ENCODE results near the gene GSK3B. TPM values are rescaled to one million over a fixed set of nuclear protein-coding genes. Genes with fewer than 3 reads are reported as not detected.
A peak's percentile ranks its signal among the peaks of the same experiment; 100 is the strongest.

The GSK3B gene
- 10 to 100 TPM; 35.1 to 35.9 TPM for total RNA-seq

DNA sequence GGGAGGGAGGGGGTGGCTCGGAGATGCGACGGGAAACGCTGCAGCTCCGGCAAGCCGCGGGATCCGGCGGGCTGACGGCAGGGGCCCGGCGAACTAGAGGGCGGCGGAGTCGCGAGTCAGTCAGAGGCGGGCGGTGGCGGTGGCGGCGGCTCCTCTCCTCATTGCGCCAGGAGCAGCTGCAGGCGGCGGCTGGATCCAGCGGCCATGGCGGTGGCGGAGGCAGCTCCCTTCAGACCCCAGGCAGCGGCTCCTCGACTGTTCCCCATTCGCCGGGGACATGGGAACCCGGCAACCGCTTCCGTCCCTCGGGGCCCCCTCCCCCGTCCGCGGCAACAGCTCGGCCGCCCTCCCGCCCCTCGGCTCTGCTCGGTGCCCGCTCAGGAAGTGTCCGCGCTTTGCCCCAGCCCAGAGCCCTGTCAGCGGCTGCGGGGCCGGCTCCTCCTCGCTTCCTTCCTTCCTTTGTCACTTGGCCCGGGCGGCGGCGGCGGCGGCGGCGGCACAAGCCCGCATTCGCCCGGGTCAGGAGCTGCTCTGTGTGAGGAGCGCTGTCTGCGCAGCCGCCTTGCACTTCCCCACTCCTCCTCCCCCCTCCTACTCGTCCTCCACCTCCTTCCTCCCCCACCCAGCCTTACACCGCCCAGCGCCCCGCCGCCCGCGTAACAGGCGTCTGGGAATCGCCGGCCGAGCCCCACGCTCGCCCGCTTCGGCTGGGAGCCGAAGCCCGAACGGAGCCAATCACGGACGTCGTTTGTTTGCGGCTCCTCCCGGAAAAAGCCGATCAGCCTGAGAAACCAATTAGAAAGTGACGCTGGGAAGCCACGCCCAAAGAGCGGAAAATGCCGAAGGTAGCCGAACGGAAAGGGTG, at the start of gene GSK3B:
TSS of gene GSK3B (minus strand) at position 537 of the 865 bp plus-strand sequence. CDS start 1,013 bp downstream, outside the sequence.
- ATAC-seq: peak; percentile 57
- DNase-seq: peak; percentile 86
- Mint-ChIP-seq H3K4me1 (peaks cover 24% of the 10 kb centered on the region), H3K4me3 (no peak within 1 kb of the TSS), H3K27ac (no peak within 1 kb of the TSS), H3K9me3 (ENCODE audit: low read depth) (no peaks in the 10 kb centered on the region), H3K36me3 (peaks cover 6% of the 10 kb centered on the region), H3K27me3 (no peaks in the 10 kb centered on the region)
- CTCF ChIA-PET: interaction anchor here (1.0 to 1.5 kb wide), 3 partner anchors 53 to 323 kb away, joined by 3 to 4 read pairs (median 3); partner anchors contain the start of gene LRRC58

DNA sequence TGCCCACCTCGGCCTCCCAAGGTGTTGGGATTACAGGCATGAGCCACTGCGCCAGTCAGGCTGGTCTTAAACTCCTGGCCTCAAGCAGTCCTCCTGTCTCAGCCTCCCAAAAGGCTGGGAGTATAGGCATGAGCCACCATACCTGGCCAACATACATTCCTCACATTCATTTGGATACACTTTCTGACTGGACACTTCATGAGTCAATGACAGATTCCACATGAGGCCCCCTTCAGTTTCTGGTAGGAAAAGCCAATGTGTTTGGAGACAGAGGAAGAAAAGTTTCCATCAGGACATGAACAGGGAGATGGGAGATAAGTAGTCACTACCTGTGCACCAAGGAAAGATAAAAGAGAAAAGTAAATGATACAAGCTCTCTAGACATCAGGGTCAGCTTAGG, 49.4 kb upstream of the GSK3B start:
- Mint-ChIP-seq H3K4me3 (no peak overlapping the region), H3K9me3 (ENCODE audit: low read depth) (no peaks in the 10 kb centered on the region), H3K4me1 (peaks cover 13% of the 10 kb centered on the region), H3K27me3 (no peaks in the 10 kb centered on the region), H3K36me3 (no peaks in the 10 kb centered on the region), H3K27ac (no peak overlapping the region)
- no peak for DNase-seq
- CTCF ChIA-PET: no interaction called here
- ATAC-seq: no peak

- Mint-ChIP-seq H3K4me1 (peaks cover 8% of the 10 kb centered on the region), H3K9me3 (ENCODE audit: low read depth) (no peaks in the 10 kb centered on the region), H3K27ac (no peak overlapping the region), H3K36me3 (no peaks in the 10 kb centered on the region), H3K4me3 (no peak overlapping the region), H3K27me3 (no peaks in the 10 kb centered on the region)
- CTCF ChIA-PET: no interaction called here
- ATAC-seq (no peak), DNase-seq (no peak)
Observed at GRCh38 chr3:120142236-120142635, 48.0 kb upstream of the GSK3B start.

- CTCF ChIA-PET: no interaction called here
- Mint-ChIP-seq H3K36me3 (no peaks in the 10 kb centered on the region), H3K9me3 (ENCODE audit: low read depth) (no peaks in the 10 kb centered on the region), H3K27ac (no peak overlapping the region), H3K27me3 (peaks cover 3% of the 10 kb centered on the region), H3K4me3 (no peak overlapping the region), H3K4me1 (peaks cover under 1% of the 10 kb centered on the region)
- DNase-seq: no peak
- no peak for ATAC-seq
Observed at GRCh38 chr3:120140098-120140742, 46.0 kb upstream of the GSK3B start.

DNA sequence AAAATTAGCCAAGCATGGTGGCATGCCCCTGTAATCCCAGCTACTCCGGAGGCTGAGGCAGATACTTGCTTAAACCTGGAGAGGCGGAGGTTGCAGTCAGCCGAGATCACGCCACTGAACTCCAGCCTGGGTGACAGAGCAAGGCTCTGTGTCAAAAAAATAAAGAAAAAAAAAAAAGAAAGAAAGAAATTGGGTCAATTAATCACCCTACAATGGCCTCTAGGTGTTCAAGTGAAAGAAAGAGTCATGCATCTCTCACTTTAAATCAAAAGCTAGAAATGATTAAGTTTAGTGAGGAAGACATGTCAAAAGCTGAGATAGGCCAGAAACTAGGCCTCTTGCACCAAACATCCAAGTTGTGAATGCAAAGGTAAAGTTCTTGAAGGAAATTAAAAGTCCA, 44.9 kb upstream of the GSK3B start:
- Mint-ChIP-seq H3K4me3 (no peak overlapping the region), H3K27me3 (peaks cover 3% of the 10 kb centered on the region), H3K27ac (no peak overlapping the region), H3K4me1 (no peaks in the 10 kb centered on the region), H3K36me3 (no peaks in the 10 kb centered on the region), H3K9me3 (ENCODE audit: low read depth) (no peaks in the 10 kb centered on the region)
- DNase-seq (no peak), ATAC-seq (no peak)
- CTCF ChIA-PET: no interaction called here

DNA sequence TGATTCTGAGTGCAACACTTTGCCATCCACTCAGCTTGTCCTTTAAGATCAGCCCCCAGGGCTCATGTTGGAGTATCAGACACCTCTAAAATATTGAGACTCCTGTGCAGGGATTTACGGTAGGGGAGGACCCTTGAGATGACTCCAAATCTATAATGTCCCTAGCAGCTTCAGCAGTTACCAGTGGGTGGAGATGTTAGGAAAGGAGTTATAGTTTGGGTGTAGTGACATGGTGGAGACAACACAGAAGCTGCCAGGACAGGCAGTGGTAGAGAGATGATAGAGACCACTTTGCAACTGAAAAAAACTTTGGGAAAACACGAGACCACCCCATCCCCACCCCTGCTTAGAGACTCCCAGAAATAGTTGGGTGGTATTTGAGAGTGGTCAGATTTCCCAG, 43.3 kb upstream of the GSK3B start:
- Mint-ChIP-seq H3K36me3 (no peaks in the 10 kb centered on the region), H3K27me3 (peaks cover 3% of the 10 kb centered on the region), H3K4me3 (no peak overlapping the region), H3K9me3 (ENCODE audit: low read depth) (no peaks in the 10 kb centered on the region), H3K4me1 (no peaks in the 10 kb centered on the region), H3K27ac (no peak overlapping the region)
- DNase-seq (no peak), ATAC-seq (no peak)
- CTCF ChIA-PET: no interaction called here

DNA sequence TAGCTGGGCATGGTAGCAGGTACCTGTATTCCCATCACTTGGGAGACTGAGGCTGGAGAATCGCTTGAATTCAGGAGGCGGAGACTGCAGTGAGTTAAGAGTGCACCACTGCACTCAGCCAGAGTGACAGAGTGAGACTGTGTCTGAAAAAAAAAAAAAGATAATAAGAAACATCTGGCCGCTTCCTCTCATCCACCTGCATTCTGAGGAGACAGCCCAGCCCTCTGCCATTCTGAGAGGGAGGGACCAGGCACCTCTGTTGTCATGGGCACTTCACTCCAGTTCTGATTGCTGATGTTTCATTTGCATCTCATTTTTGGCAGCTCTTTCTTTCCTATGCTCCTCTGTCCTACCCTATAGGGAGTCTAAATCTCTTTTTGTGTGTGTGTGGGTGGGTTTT, 36.4 kb upstream of the GSK3B start:
- Mint-ChIP-seq H3K4me1 (no peaks in the 10 kb centered on the region), H3K9me3 (ENCODE audit: low read depth) (no peaks in the 10 kb centered on the region)
- CTCF ChIA-PET: interaction anchor here (0.7 kb wide), 1 partner anchor 57 kb away, joined by 3 read pairs; no protein-coding TSS in a partner anchor

DNA sequence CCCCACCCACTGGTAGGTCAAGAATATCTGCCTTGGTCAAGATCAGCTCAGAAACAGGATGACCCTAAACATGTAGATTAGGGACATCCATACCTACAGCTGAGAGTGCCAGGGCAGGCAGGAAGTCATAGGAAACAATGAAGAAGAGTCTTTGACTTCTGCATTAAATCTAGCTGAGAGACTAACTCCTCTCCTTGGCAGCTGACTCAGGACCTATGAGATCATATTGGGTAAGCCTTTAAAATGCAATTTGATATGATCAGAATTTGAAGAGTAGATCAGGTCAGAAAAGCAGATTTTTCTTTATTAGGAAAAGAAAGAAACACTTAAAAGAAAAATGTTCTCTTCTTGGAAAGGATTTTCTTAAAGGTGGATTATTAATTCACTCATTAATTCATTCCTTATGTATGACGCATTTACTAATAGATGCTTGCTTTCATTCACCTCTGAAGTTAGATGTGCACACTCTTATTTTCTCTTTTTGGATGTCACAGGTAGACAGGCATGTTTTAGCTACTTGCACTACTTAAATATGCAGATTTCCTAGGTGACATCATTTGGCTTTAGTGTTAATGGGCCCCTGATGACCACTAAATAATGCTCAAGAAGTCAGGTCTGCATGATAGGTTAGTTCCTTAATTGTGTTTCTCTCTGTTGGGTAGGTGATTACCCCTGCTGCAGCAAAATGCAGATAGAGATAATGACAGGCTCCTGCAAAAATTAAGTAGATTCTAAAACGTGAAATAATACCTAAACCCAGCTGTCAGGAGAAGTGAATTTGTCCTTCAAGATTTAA, 35.7 kb upstream of the GSK3B start:
- Mint-ChIP-seq H3K36me3 (no peaks in the 10 kb centered on the region), H3K9me3 (ENCODE audit: low read depth) (no peaks in the 10 kb centered on the region), H3K4me1 (no peaks in the 10 kb centered on the region), H3K27me3 (no peaks in the 10 kb centered on the region), H3K27ac (no peak overlapping the region), H3K4me3 (no peak overlapping the region)
- DNase-seq: no peak
- CTCF ChIA-PET: no interaction called here
- ATAC-seq: no peak

More for the DNA sequence above, 36.4 kb upstream of the GSK3B start:
- ATAC-seq (no peak), DNase-seq (no peak)
- Mint-ChIP-seq H3K4me3 (no peak overlapping the region), H3K27me3 (no peaks in the 10 kb centered on the region), H3K36me3 (no peaks in the 10 kb centered on the region), H3K27ac (no peak overlapping the region)

- DNase-seq (no peak), ATAC-seq (no peak)
- no peak overlapping the region for H3K4me3 Mint-ChIP-seq
- no peaks in the 10 kb centered on the region for H3K4me1 Mint-ChIP-seq
- H3K27me3 Mint-ChIP-seq: no peaks in the 10 kb centered on the region
- CTCF ChIA-PET: no interaction called here
- no peak overlapping the region for H3K27ac Mint-ChIP-seq
- no peaks in the 10 kb centered on the region for H3K36me3 Mint-ChIP-seq
- H3K9me3 Mint-ChIP-seq (ENCODE audit: low read depth): no peaks in the 10 kb centered on the region
Observed at GRCh38 chr3:120129051-120129450, 34.8 kb upstream of the GSK3B start.

DNA sequence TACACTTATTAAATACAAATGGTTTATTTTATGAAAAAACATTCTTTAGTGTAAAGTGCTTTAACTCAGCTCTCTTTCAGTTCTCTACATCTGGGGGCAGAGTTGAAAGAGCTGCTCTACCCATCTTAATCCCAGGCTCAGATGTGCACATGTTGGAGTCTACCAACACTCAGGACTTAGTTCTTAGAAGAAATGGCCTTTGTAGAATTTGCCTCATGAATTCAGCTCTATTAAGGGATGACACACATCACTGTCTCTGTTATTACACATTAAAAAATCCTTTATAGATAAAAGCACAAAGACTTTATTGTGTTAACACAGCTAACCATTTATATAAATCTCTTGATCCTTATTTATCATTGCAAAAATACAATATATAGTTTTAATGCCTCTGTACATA, 31.7 kb upstream of the GSK3B start:
- CTCF ChIA-PET: interaction anchor here (1.3 to 2.0 kb wide), 3 partner anchors 15 to 105 kb away, joined by 3 to 4 read pairs (median 3); no protein-coding TSS in a partner anchor
- no peak overlapping the region for H3K27ac Mint-ChIP-seq

GRCh38 chr3:120119846-120120510, 25.7 kb upstream of the GSK3B start:
- H3K9me3 Mint-ChIP-seq (ENCODE audit: low read depth): peaks cover 4% of the 10 kb centered on the region
- CTCF ChIA-PET: no interaction called here
- H3K4me1 Mint-ChIP-seq: no peaks in the 10 kb centered on the region
- peaks cover 8% of the 10 kb centered on the region for H3K27me3 Mint-ChIP-seq
- H3K36me3 Mint-ChIP-seq: peaks cover 3% of the 10 kb centered on the region
- ATAC-seq (no peak), DNase-seq (no peak)
- no peak overlapping the region for H3K27ac Mint-ChIP-seq
- H3K4me3 Mint-ChIP-seq: no peak overlapping the region

More for the DNA sequence above, 31.7 kb upstream of the GSK3B start:
- DNase-seq (no peak), ATAC-seq (no peak)
- Mint-ChIP-seq H3K27me3 (peaks cover 5% of the 10 kb centered on the region), H3K9me3 (ENCODE audit: low read depth) (no peaks in the 10 kb centered on the region), H3K4me1 (no peaks in the 10 kb centered on the region), H3K36me3 (peaks cover 1% of the 10 kb centered on the region), H3K4me3 (no peak overlapping the region)

DNA sequence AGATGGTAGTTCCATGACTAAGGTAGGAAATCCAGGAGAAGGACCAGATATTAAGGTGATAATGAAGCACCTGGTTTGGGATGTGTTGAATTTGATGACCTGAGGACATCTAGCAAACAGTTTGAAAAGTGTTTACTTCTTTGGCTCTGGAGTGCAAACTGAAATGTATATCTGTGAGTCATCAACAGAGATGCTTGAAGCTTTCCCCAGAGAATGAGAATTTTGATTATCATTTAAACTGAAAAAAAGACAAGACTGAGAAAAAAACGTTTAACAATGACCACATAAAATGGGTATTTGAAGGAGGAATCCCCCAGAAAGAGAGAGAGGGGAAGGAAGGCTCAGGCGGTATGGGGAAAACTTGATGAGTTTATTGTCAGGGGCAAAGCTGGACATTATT, 20.7 kb upstream of the GSK3B start:
- Mint-ChIP-seq H3K4me3 (no peak overlapping the region), H3K27ac (no peak overlapping the region), H3K36me3 (peaks cover 2% of the 10 kb centered on the region), H3K4me1 (no peaks in the 10 kb centered on the region), H3K9me3 (ENCODE audit: low read depth) (peaks cover 4% of the 10 kb centered on the region), H3K27me3 (peaks cover 4% of the 10 kb centered on the region)
- ATAC-seq (no peak), DNase-seq (no peak)
- CTCF ChIA-PET: interaction anchor here (0.6 kb wide), 1 partner anchor 311 kb away, joined by 3 read pairs; no protein-coding TSS in a partner anchor

DNA sequence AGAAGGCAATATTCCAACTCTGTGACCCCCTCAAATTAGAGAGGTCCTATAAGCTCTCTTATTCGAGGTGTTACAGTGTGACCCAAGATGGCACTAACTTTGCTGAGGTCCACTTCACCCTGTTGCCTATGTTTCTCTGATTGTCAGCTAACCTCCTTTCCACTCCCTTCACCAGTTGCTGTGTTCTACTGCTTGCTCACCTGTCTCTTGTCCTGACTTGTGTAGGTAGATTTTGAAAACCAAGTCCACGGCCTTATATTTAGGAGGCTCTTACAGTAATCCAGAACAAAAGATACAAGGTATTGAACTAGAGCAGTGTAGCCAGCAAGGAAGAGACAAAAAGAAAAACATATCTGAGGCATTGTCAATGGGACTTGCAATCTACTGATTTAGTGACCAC, 20.1 kb upstream of the GSK3B start:
- H3K27ac Mint-ChIP-seq: no peak overlapping the region
- H3K9me3 Mint-ChIP-seq (ENCODE audit: low read depth): peaks cover 4% of the 10 kb centered on the region
- no peak for DNase-seq
- CTCF ChIA-PET: interaction anchor here (0.6 kb wide), 1 partner anchor 310 kb away, joined by 3 read pairs; no protein-coding TSS in a partner anchor
- no peaks in the 10 kb centered on the region for H3K4me1 Mint-ChIP-seq
- ATAC-seq: no peak
- H3K27me3 Mint-ChIP-seq: peaks cover 4% of the 10 kb centered on the region
- peaks cover 2% of the 10 kb centered on the region for H3K36me3 Mint-ChIP-seq
- H3K4me3 Mint-ChIP-seq: no peak overlapping the region

Measured in activated CD8-positive, alpha-beta memory T cell treated with anti-CD3 and anti-CD28 coated beads, Interleukin-2, amount 10 ng/mL, durations not matched to agents 7 days and 5 days (primary cell).